GM18861 (cell line): ENCODE data around the gene PDPR.
"Not testable (repeated sequence)": the region's sequence is repeated elsewhere in the genome, so short reads cannot be mapped to it uniquely, and the experiment has no call there.

Experiments used
- ATAC-seq: cut with Tn5 transposase; IDR thresholded peaks from one replicate; pipeline ENCODE4 v1.9.1; 2021; ENCODE audit not compliant: unreplicated experiment

Gene PDPR

DNA sequence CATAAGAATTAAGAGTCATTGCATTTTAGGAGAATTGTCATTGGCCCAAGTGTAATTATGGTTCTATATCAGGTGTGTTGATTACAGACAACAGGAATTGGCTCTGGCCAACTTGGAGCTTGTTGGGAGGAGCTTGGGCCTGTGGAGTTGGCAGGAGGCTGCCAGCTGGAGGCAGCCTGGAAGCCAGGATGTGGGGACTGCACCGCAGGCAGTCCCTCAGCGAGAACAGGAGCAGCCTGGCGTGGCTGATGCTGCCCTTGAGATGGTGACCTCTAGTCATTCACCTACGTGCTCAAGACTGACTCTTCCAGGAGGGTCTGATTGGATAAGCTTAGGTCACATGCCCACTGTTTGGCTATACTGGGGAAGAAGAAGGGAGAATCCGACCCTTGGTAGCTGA, 13.6 kb downstream of the PDPR start:
- not testable (repeated sequence) for ATAC-seq

- ATAC-seq = not testable (repeated sequence)
These were observed 14.7 kb downstream of the PDPR start for GRCh38 chr16:70128844-70129243.

DNA sequence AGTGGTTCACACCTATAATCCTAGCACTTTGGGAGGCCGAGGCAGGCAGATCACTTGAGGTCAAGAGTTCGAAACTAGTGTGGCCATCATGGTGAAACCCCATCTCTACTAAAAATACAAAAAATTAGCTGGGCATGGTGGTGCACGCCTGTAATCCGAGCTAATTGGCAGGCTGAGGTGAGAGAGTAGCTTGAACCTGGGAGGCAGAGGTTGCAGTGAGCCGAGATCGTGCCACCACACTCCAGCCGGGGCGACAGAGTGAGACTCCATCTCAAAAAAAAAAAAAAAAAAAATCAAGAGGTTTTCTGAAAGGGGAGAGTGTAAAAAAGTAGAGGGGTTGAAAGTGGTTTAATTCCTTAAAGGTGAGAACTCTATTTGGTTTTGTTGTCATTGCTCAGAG, 21.7 kb downstream of the PDPR start:
- ATAC-seq = not testable (repeated sequence)

DNA sequence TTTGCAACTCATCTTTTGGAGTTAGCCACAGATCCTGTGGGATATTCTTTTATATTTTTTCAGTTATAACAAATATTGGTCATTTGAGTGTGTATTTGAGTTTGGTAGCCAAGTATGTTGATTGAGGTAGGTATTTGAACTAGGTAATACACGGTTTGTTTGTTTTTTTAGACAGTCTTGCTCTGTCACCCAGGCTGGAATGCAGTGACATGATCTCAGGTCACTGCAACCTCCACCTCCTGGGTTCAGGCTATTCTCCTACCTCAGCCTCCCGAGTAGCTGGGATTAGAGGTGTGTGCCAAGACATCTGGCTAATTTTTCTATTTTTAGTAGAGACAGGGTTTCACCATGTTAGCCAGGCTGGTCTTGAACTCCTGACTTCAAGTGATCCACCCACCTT, 22.5 kb downstream of the PDPR start:
- ATAC-seq = not testable (repeated sequence)

- not testable (repeated sequence) for ATAC-seq
These were observed 28.6 kb downstream of the PDPR start for GRCh38 chr16:70142739-70143138.

DNA sequence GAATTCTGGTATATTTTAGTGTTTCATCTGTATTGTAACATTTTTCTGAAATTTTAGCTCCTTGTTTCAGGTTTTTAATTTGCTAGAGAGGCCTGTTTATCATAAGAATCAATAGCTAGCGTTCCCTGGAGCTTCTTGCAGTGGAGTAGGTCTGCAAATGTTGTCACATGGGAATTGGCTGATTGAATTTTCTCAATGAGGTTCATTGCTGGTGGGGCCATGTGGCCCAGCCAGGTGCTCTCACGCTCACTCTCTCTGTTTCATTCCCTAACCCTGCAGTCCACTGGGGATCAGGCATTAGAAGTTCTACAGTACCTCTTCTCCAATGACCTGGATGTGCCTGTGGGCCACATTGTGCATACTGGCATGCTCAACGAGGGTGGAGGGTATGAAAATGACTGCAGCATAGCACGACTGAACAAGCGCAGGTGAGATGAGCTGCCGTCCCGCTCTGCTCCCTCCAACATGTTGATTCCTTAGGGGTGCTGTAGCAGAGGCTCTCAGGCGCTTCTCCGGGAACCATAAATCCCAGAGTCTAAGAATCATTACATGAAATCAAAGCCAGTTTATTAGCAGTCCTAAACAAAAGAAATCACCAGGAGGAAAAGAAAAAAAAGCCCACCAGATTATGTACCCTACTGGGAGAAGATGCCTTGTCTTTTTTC, 29.2 kb downstream of the PDPR start:
- ATAC-seq = not testable (repeated sequence)

DNA sequence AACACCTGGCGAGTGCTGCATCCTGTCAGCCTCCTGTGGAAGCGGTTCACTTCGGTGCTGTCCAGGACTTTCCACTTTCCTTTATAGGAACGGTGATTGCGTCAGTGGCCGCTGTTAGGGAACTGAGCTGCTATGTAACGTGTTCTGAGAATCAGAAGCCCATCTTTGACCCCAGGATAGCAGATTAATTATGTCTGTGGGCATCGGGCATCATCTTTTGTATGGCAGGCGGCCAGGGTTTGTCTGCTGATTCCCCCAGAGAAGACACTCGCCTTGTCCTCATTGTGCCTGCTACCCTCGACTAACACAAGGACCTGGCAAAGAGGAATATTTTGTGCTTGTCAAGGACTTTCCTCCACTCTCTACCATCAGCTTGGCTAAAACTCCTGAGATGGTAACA, 33.7 kb downstream of the PDPR start:
- not testable (repeated sequence) for ATAC-seq

DNA sequence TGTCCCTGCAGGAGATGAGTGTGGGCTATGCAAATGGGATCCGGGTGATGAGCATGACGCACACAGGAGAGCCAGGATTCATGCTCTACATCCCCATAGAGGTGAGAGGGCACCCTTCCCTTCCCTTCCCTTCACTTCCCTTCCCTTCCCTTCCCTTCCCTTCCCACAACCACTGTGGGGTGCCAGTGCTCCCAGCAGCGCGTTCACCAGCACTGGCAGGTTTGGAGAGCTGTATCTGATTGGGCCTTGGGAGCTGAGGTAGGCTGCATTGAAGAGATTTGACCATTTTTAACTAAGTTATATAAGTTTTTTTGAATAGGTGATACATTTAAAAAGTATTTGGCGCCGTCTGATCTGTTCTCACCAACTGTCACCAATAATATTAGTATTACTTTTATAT, 34.3 kb downstream of the PDPR start:
- not testable (repeated sequence) for ATAC-seq

- not testable (repeated sequence) for ATAC-seq
These were observed 35.2 kb downstream of the PDPR start for GRCh38 chr16:70149296-70149695.

- ATAC-seq = no peak
These were observed 37.3 kb downstream of the PDPR start for GRCh38 chr16:70151391-70151790.

- ATAC-seq = no peak
These were observed 37.9 kb downstream of the PDPR start for GRCh38 chr16:70151941-70152509.

- ATAC-seq = no peak
These were observed 38.6 kb downstream of the PDPR start for GRCh38 chr16:70152578-70153302.

GRCh38 chr16:70154736-70155135, 40.6 kb downstream of the PDPR start:
- not testable (repeated sequence) for ATAC-seq

GRCh38 chr16:70156207-70156978, 42.3 kb downstream of the PDPR start:
- ATAC-seq = no peak

- no peak for ATAC-seq
These were observed 43.0 kb downstream of the PDPR start for GRCh38 chr16:70157105-70157476.

DNA sequence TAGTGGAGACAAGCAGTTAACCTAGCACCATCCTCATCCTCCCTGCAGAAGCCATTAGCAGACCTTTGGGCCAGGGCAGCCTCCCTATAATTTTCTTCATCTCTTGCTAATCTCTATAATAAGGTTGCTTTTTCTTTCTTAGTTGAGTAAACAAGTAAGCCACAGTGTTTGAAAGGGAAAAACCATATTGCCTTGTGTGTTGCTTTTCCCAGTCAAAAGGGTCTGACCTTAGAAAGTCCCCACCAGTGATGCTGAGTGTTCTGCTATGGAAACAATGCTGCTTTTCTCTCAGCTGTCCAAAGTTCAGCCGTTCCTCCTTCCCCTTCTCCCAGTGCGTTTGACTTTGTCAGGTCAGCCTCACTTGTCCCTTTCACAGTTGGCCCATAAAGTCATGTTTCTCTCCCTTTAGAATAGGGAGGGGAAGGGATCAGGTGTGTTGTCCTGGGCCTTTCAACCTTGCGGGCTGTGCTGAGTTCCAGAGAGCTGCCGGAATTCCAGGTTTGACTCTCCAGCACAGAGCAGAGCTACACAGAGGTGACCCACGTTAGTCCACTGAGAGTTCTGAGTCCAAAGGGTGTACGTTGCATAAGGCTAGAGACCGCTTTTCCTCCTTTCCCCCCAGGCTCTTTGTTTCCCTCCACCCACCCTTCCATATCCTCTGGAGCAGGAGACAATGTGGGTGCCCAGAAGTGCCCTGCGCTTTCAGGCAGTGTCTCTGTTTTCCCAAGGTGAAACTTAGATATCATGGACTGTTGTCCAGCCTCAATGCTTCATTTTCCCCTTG, 43.5 kb downstream of the PDPR start:
- ATAC-seq = no peak

GRCh38 chr16:70158261-70158939, 44.3 kb downstream of the PDPR start:
- no peak for ATAC-seq

- no peak for ATAC-seq
These were observed 45.5 kb downstream of the PDPR start for GRCh38 chr16:70159355-70160348.

- no peak for ATAC-seq
These were observed 46.3 kb downstream of the PDPR start for GRCh38 chr16:70160388-70160787.
